Keratinocyte (primary cell): ENCODE measurements around the gene MAP1LC3B. TPM values are rescaled to one million over a fixed set of nuclear protein-coding genes. Genes with fewer than 3 reads are reported as not detected.

ENCODE experiments used
- DNase-seq: peaks from one replicate; pipeline ENCODE4 v3.0.0-alpha.2; 2011; ENCODE audit warnings: low read depth, missing footprints, low spot score
- FAIRE-seq: peaks from 2 replicates; lab custom pipeline; 2011; peaks lifted over from hg19 to GRCh38; lab: Jason Lieb, UNC
- H2AFZ ChIP-seq: 2 replicates; pipeline ENCODE4 v1.6.0; 2012; ENCODE audit warnings: low read length, control low read depth, inconsistent platforms; ENCODE audit not compliant: control insufficient read depth
- H3K27ac ChIP-seq: 2 replicates; pipeline ENCODE4 v1.5.1; 2011; ENCODE audit warnings: low read length; ENCODE audit not compliant: control insufficient read depth, insufficient read depth
- H3K27me3 ChIP-seq: 3 replicates; pipeline ENCODE4 v1.6.0; 2011; ENCODE audit warnings: low read length; ENCODE audit not compliant: control insufficient read depth, insufficient read depth; ENCODE audit errors: extremely low read depth
- H3K36me3 ChIP-seq, 2 experiments: 2 replicates in 1 of 2; 3 replicates in 1 of 2; pipeline ENCODE4 v1.5.1; 2011; ENCODE audit warnings: low read length in 2 of 2, mild to moderate bottlenecking in 1 of 2; ENCODE audit not compliant: control insufficient read depth in 2 of 2, insufficient read depth in 2 of 2; ENCODE audit errors: extremely low read depth in 1 of 2
- H3K4me1 ChIP-seq: 3 replicates; pipeline ENCODE4 v1.5.1; 2011; ENCODE audit warnings: low read length; ENCODE audit not compliant: control insufficient read depth, insufficient read depth; ENCODE audit errors: extremely low read depth
- H3K4me2 ChIP-seq: 3 replicates; pipeline ENCODE4 v1.6.0; 2011; ENCODE audit warnings: low read depth, low read length; ENCODE audit not compliant: control insufficient read depth, insufficient read depth; ENCODE audit errors: extremely low read depth
- H3K4me3 ChIP-seq, 3 experiments: fragments of 200-600 bp in 1 of 3; sonication (generic) in 1 of 3; 2 replicates in 2 of 3; 3 replicates in 1 of 3; pipeline ENCODE4 v1.5.1; 2011 to 2016; ENCODE audit warnings: low read length in 3 of 3, mild to moderate bottlenecking in 3 of 3, control low read depth in 2 of 3, inconsistent platforms in 1 of 3, low read depth in 1 of 3, mixed read lengths in 1 of 3, mixed run types in 1 of 3, moderate library complexity in 1 of 3; ENCODE audit not compliant: control insufficient read depth in 2 of 3, insufficient read depth in 2 of 3; ENCODE audit errors: extremely low read depth in 1 of 3
- H3K79me2 ChIP-seq: 2 replicates; pipeline ENCODE4 v1.6.0; 2012; ENCODE audit warnings: low read length; ENCODE audit not compliant: control insufficient read depth, insufficient read depth
- H3K9ac ChIP-seq: 3 replicates; pipeline ENCODE4 v1.6.0; 2011; ENCODE audit warnings: low read length; ENCODE audit not compliant: control insufficient read depth, insufficient read depth; ENCODE audit errors: extremely low read depth
- H3K9me1 ChIP-seq: 3 replicates; pipeline ENCODE4 v1.6.0; 2011; ENCODE audit warnings: low read length; ENCODE audit not compliant: control insufficient read depth, insufficient read depth; ENCODE audit errors: extremely low read depth
- H3K9me3 ChIP-seq: 2 replicates; pipeline ENCODE4 v1.5.1; 2012; ENCODE audit warnings: low read depth, low read length; ENCODE audit not compliant: control insufficient read depth
- H4K20me1 ChIP-seq: 3 replicates; pipeline ENCODE4 v1.6.0; 2011; ENCODE audit warnings: low read length; ENCODE audit not compliant: control insufficient read depth, insufficient read depth; ENCODE audit errors: extremely low read depth
- CTCF ChIP-seq, 3 experiments: IDR thresholded peaks in 1 of 3; conservative IDR thresholded peaks in 1 of 3; optimal IDR thresholded peaks in 1 of 3; 2 replicates in 2 of 3; 3 replicates in 1 of 3; pipeline versions ENCODE3 to v1.5.1; 2011; ENCODE audit warnings: low read length in 3 of 3, mild to moderate bottlenecking in 3 of 3, moderate library complexity in 2 of 3, control low read depth in 1 of 3, inconsistent platforms in 1 of 3; ENCODE audit not compliant: insufficient read depth in 2 of 3; ENCODE audit errors: extremely low read depth in 1 of 3
- EZH2 ChIP-seq: IDR thresholded peaks from one replicate; pipeline ENCODE4 v1.6.1; 2012; ENCODE audit warnings: inconsistent platforms, mild to moderate bottlenecking, low read length, moderate library complexity
- dilution Hi-C: fragments of 300-500 bp; cut with MboI; formaldehyde crosslinking; loops from one replicate; pipeline ENCODE4 v1.7.0; 2020; ENCODE audit warnings: low sequenced_read_pairs; ENCODE audit not compliant: extremely low pct_ligation_motif_present
- polyA plus RNA-seq, 5 experiments: library from polyadenylated mRNA; depleted of rRNA in 3 of 5; stranded (reverse) in 3 of 5; stranded (forward) in 1 of 5; unstranded in 1 of 5; fragments of >200 nt; gene quantifications; 1 replicate in 1 of 5; 2 replicates in 3 of 5; 3 replicates in 1 of 5; pipeline versions ENCODE4 v1.2.1 to v1.2.3, GENCODE V29; 2011 to 2012; ENCODE audit warnings: missing spikeins in 2 of 5, low read depth in 1 of 5, low replicate concordance in 1 of 5

MAP1LC3B gene
- polyA plus RNA-seq, 1 donor (not counting 4 experiments of a cell fraction or from before 2014, with no cell fraction given), result 50.3 TPM

- dilution Hi-C loops, result no loop called here
- H3K36me3 ChIP-seq, result peaks cover 4 to 5% of the 10 kb centered on the region in 2 experiments
Measured at GRCh38 chr16:87431926-87432325, 39.8 kb downstream of the MAP1LC3B start.

GRCh38 chr16:87432330-87432915 lies 40.3 kb downstream of the MAP1LC3B start:
- no peaks in the 10 kb centered on the region for H3K27me3 ChIP-seq
- peak overlapping the region; percentile 13 for H3K27ac ChIP-seq
- H3K4me1 ChIP-seq, result peaks cover 28% of the 10 kb centered on the region
- dilution Hi-C loops, result no loop called here
- H3K79me2 ChIP-seq, result peaks cover 17% of the 10 kb centered on the region
- H4K20me1 ChIP-seq, result peaks cover 5% of the 10 kb centered on the region
- H3K4me2 ChIP-seq, result peak overlapping the region; percentile 59
- peak overlapping the region; percentile 19 for H3K9ac ChIP-seq
- H2AFZ ChIP-seq, result no peak overlapping the region
- H3K9me1 ChIP-seq, result peaks cover 6% of the 10 kb centered on the region
- FAIRE-seq (no peak), DNase-seq (no peak)
- H3K9me3 ChIP-seq, result no peaks in the 10 kb centered on the region
- no peak overlapping the region for H3K4me3 ChIP-seq
- no peak for TF ChIP-seq CTCF (optimal IDR thresholded peaks at IDR 0.05 in 1 of 3, IDR thresholded peaks at IDR 0.05 in 1 of 3, conservative IDR thresholded peaks at IDR 0.05 in 1 of 3; ENCODE audit: extremely low read depth in 1 of 3, insufficient read depth in 2 of 3, low read length in 3 of 3)
- no peak for TF ChIP-seq EZH2
- peaks cover 3 to 5% of the 10 kb centered on the region in 2 experiments for H3K36me3 ChIP-seq

More at GRCh38 chr16:87431926-87432325, 39.8 kb downstream of the MAP1LC3B start:
- peak; percentile 19 for DNase-seq
- FAIRE-seq, result peak; percentile 93
- Histone ChIP-seq H2AFZ (no peak overlapping the region), H3K9me1 (peaks cover 6% of the 10 kb centered on the region), H3K4me3 (peak overlapping the region in 1 of 3 experiments; percentile 18), H4K20me1 (peaks cover 5% of the 10 kb centered on the region), H3K4me1 (peaks cover 28% of the 10 kb centered on the region), H3K9me3 (no peaks in the 10 kb centered on the region), H3K79me2 (peaks cover 14% of the 10 kb centered on the region), H3K27ac (peak overlapping the region; percentile 13), H3K9ac (peak overlapping the region; percentile 19), H3K4me2 (peak overlapping the region; percentile 59), H3K27me3 (no peaks in the 10 kb centered on the region)
- TF ChIP-seq CTCF (optimal IDR thresholded peaks at IDR 0.05 in 1 of 3, IDR thresholded peaks at IDR 0.05 in 1 of 3, conservative IDR thresholded peaks at IDR 0.05 in 1 of 3; ENCODE audit: extremely low read depth in 1 of 3, insufficient read depth in 2 of 3, low read length in 3 of 3) (no peak), EZH2 (no peak)
